Natural killer cell (primary cell): ENCODE data around the gene CAPN8. TPM values are rescaled to one million over a fixed set of nuclear protein-coding genes. Genes with fewer than 3 reads are reported as not detected.

Experiments
- ATAC-seq, 3 donors: fragments of 150-1000 bp in 2 of 3; fragments of 200-7000 bp in 1 of 3; cut with Tn5 transposase; 1 replicate in 1 of 3; 2 replicates in 2 of 3; pipeline ENCODE4 v1.10.0; 2021; ENCODE audit warnings: mild to moderate bottlenecking in 2 of 3, moderate library complexity in 2 of 3
- DNase-seq, 2 donors: peaks; one replicate each; pipeline versions ENCODE4 v3.0.0 to v3.0.0-alpha.2; 2013 to 2021; ENCODE audit warnings: mixed read lengths in 1 of 2
- H3K27ac ChIP-seq: one replicate; pipeline ENCODE4 v1.5.1; 2013; ENCODE audit warnings: mild to moderate bottlenecking, low read length
- H3K27me3 ChIP-seq: one replicate; pipeline ENCODE4 v1.6.1; 2013; ENCODE audit warnings: low read length; ENCODE audit not compliant: control insufficient read depth, insufficient read depth
- H3K36me3 ChIP-seq: one replicate; pipeline ENCODE4 v1.6.1; 2013; ENCODE audit warnings: low read length; ENCODE audit not compliant: control insufficient read depth, insufficient read depth
- H3K4me1 ChIP-seq: one replicate; pipeline ENCODE4 v1.6.1; 2013; ENCODE audit warnings: low read length; ENCODE audit not compliant: control insufficient read depth, insufficient read depth
- H3K4me3 ChIP-seq: one replicate; pipeline ENCODE4 v1.5.1; 2013; ENCODE audit warnings: low read length
- H3K9me3 ChIP-seq: one replicate; pipeline ENCODE4 v1.6.1; 2013; ENCODE audit warnings: low read length; ENCODE audit not compliant: control insufficient read depth, insufficient read depth
- H3K27ac Mint-ChIP-seq, 2 donors: one replicate each; pipeline ENCODE4 v1.8.0; 2022; ENCODE audit warnings: mild to moderate bottlenecking in 2 of 2, mixed read lengths in 2 of 2, moderate library complexity in 1 of 2
- H3K27me3 Mint-ChIP-seq, 2 donors: one replicate each; pipeline ENCODE4 v1.8.0; 2022; ENCODE audit warnings: low read depth in 2 of 2, mixed read lengths in 2 of 2
- H3K36me3 Mint-ChIP-seq: one replicate; pipeline ENCODE4 v1.8.0; 2022; ENCODE audit warnings: mixed read lengths
- H3K4me1 Mint-ChIP-seq, 2 donors: one replicate each; pipeline ENCODE4 v1.8.0; 2022; ENCODE audit warnings: mixed read lengths in 2 of 2
- H3K4me3 Mint-ChIP-seq: one replicate; pipeline ENCODE4 v1.8.0; 2022; ENCODE audit warnings: mild to moderate bottlenecking, moderate library complexity, mixed read lengths
- H3K9me3 Mint-ChIP-seq, 2 donors: one replicate each; pipeline ENCODE4 v1.8.0; 2022; ENCODE audit warnings: mixed read lengths in 2 of 2
- CTCF ChIP-seq: fragments of 200-600 bp; IDR thresholded peaks from one replicate; pipeline ENCODE4 v1.8.0; 2022; ENCODE audit warnings: antibody characterized with exemption
- WGBS: methylation state at CpG from one replicate; pipeline ENCODE4 v1.1.7; 2013; ENCODE audit warnings: missing lambda C conversion rate; ENCODE audit not compliant: insufficient coverage; 5-methylcytosine and 5-hydroxymethylcytosine counted together
- intact Hi-C: fragments of 100-400 bp; cut with micrococcal nuclease; formaldehyde crosslinking; loops from one replicate; pipeline ENCODE4 v1.14.2; 2022
- total RNA-seq, 4 donors: library from RNA; stranded (reverse); fragments of 120-200 nt in 1 of 4; gene quantifications; one replicate each; pipeline versions ENCODE4 v1.2.3 to v1.2.4, GENCODE V29; 2013 to 2022

The CAPN8 gene
- total RNA-seq, 3 donors from 2014 or later (not counting 1 experiment from before 2014, with no cell fraction given): 0.18 to 6.7 (median 0.84) TPM

- intact Hi-C loops: no loop called here
- Histone ChIP-seq H3K4me1 (peaks cover 35% of the 10 kb centered on the region), H3K36me3 (no peaks in the 10 kb centered on the region), H3K27ac (no peak overlapping the region), H3K4me3 (no peak overlapping the region), H3K27me3 (no peaks in the 10 kb centered on the region), H3K9me3 (peaks cover 6% of the 10 kb centered on the region)
- no peak for DNase-seq
- Mint-ChIP-seq H3K4me3 (no peak overlapping the region), H3K36me3 (no peaks in the 10 kb centered on the region), H3K9me3 (no peaks in the 10 kb centered on the region), H3K27ac (no peak overlapping the region), H3K27me3 (peaks cover 5 to 7% of the 10 kb centered on the region in 2 donors), H3K4me1 (no peaks in the 10 kb centered on the region)
- WGBS: 18% methylated on average over 2 of the region's 2 CpGs
- ATAC-seq: peak in 2 of 3 donors; percentile 26 to 51
- TF ChIP-seq CTCF: no peak
These were observed 34.0 kb downstream of the CAPN8 start for GRCh38 chr1:223631473-223631872.

GRCh38 chr1:223629126-223629457 is 36.4 kb downstream of the CAPN8 start:
- no peaks in the 10 kb centered on the region for H3K36me3 Mint-ChIP-seq
- no peaks in the 10 kb centered on the region for H3K36me3 ChIP-seq
- H3K4me3 ChIP-seq: no peak overlapping the region
- WGBS: 76% methylated on average over 3 of the region's 3 CpGs
- TF ChIP-seq CTCF: no peak
- H3K27me3 ChIP-seq: no peaks in the 10 kb centered on the region
- ATAC-seq (no peak), DNase-seq (no peak)
- no peak overlapping the region for H3K27ac Mint-ChIP-seq
- H3K4me1 ChIP-seq: peaks cover 35% of the 10 kb centered on the region
- H3K4me3 Mint-ChIP-seq: no peak overlapping the region
- no peaks in the 10 kb centered on the region for H3K4me1 Mint-ChIP-seq
- intact Hi-C loops: no loop called here
- no peak overlapping the region for H3K27ac ChIP-seq
- no peaks in the 10 kb centered on the region for H3K9me3 Mint-ChIP-seq
- peaks cover 5 to 7% of the 10 kb centered on the region in 2 donors for H3K27me3 Mint-ChIP-seq
- H3K9me3 ChIP-seq: peaks cover 2% of the 10 kb centered on the region

GRCh38 chr1:223628233-223629125 is 37.0 kb downstream of the CAPN8 start:
- H3K27ac Mint-ChIP-seq: no peak overlapping the region
- H3K27me3 Mint-ChIP-seq: peaks cover 0 to 7% of the 10 kb centered on the region in 2 donors
- Histone ChIP-seq H3K27me3 (no peaks in the 10 kb centered on the region), H3K4me1 (peaks cover 35% of the 10 kb centered on the region), H3K27ac (no peak overlapping the region), H3K36me3 (no peaks in the 10 kb centered on the region), H3K9me3 (no peaks in the 10 kb centered on the region), H3K4me3 (no peak overlapping the region)
- H3K36me3 Mint-ChIP-seq: no peaks in the 10 kb centered on the region
- H3K4me3 Mint-ChIP-seq: no peak overlapping the region
- whole genome bisulfite sequencing: 71% methylated on average over 13 of the region's 13 CpGs
- no peaks in the 10 kb centered on the region for H3K4me1 Mint-ChIP-seq
- DNase-seq (peak; percentile 27 to 70), ATAC-seq (peak in 2 of 3 donors; percentile 31 to 45)
- intact Hi-C loops: no loop called here
- no peaks in the 10 kb centered on the region for H3K9me3 Mint-ChIP-seq
- TF ChIP-seq CTCF: peak; percentile 61
